Fibroblast of skin of back (primary cell): Measurements from ENCODE around the gene SMAD7. TPM values are rescaled to one million over a fixed set of nuclear protein-coding genes. Genes with fewer than 3 reads are reported as not detected.

Source experiments
- DNase-seq: peaks from one replicate; pipeline ENCODE4 v3.0.0-alpha.2; 2013
- polyA plus RNA-seq, 2 experiments: library from polyadenylated mRNA; unstranded; fragments of 120-200 nt; gene quantifications; one replicate each; pipeline ENCODE4 v1.2.1, GENCODE V29; 2013; ENCODE audit not compliant: insufficient read length in 2 of 2

Gene SMAD7, protein sequence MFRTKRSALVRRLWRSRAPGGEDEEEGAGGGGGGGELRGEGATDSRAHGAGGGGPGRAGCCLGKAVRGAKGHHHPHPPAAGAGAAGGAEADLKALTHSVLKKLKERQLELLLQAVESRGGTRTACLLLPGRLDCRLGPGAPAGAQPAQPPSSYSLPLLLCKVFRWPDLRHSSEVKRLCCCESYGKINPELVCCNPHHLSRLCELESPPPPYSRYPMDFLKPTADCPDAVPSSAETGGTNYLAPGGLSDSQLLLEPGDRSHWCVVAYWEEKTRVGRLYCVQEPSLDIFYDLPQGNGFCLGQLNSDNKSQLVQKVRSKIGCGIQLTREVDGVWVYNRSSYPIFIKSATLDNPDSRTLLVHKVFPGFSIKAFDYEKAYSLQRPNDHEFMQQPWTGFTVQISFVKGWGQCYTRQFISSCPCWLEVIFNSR
- polyA plus RNA-seq (2013, experiment 1 of 2; ENCODE audit: insufficient read length): 20.6 TPM
- 19.1 TPM for polyA plus RNA-seq (2013, experiment 2 of 2; ENCODE audit: insufficient read length)

DNA sequence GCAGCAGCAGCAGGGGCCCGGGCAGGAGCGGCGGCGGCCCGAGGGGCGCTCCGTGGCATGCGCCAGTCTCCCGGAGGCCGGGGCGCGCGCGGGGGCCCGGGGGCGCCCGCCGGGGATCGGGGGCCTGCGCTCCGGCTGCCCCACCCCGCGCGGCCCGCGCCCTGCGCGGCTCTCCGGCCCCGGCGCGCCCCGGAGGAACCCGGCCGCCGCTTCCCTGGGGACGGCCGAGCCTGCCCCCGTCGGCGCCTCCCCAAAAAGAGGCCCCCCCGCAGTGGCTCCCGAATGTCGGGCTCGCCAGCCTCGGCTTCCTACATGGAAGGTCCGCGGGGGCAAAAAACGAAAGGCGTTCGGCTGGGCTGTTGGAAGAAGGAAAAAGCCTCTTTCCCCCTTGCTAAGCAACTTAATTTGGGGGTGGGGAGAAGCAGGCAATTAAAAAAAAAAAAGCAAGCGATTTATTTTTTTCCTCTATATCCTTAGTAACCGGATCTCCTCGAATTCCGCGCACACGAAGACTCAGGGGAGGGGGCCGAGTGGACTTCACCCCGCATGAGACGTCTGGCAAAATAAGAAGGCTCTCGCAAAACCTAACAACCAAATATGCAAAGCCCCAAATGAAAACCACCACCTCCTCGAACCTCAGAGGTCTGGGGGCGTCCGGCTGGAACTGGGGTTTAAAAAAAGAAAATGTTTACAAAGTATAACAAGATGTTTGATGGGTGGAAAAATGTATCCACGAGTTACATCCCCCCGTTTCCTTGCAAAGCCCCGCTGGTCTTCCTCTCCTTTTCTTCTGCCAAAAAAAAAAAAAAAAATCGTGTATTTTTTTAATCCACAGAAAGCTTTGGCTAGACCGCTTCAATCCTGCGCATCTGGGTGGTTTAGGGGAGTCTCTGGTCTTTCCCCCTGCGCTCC, at the start of gene SMAD7:
TSS of gene SMAD7 (minus strand) at position 430 of the 912 bp plus-strand sequence. CDS start 541 bp downstream, outside the sequence.
- DNase-seq: peak; percentile 45

DNA sequence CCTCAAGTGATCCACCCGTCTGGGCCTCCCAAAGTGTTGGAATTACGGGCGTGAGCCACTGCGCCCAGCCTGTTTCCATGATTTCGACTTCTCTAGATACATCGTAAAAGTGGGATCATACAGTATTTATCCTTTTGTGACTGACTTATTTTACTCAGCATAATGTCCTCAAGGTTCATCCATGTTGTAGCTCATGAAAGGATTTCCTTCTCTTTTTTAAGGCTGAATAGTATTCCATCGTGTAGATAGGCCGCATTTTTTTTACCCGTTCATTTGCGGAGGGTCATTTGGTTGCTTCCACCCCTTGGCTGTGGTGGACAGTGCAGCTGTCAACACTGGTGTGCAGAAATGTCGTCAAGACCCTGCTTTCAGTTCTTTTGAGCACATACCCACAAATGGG, 48.8 kb upstream of the SMAD7 start:
- DNase-seq: no peak

DNA sequence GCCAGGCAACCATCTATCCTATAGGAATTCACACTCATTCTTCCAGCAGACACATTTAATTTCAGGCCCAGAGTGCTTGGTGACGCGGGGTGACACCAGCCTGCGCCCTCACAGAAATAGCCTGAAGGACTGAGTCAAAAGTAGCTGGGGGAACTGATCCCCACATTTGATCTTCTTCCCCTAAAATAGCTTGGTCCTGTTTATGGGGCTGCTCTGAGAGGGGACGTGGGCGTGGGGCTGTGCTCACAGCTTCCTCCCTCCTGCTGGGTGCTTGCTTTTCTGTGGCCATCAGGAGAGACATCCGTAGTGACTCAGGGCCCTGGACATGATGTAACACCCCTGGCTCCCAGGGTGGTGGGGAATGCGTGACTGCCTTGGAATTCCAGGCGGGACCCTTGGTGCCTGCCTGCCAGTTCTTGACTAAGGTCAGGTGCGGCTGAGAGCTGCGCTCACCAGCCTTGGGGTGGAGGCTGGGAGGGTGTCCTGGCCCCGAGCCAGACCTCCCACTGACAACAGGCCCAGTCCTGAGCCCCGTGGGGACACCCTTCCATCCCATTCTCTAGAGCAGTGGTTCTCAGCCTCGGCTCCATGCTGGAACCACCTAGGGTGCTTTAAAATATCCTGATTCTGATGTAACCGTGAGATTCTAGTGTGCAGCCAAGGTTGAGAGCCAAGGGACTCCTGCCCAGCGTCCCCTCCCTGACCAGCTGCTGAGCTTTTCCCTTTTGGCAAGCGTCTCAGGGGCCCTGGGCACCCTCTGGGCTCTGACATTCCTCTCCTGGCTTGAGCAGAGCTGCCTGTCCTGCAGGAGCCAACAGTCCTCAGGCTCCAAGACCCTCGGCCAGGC, 47.4 kb upstream of the SMAD7 start:
- peak; percentile 99 for DNase-seq

DNA sequence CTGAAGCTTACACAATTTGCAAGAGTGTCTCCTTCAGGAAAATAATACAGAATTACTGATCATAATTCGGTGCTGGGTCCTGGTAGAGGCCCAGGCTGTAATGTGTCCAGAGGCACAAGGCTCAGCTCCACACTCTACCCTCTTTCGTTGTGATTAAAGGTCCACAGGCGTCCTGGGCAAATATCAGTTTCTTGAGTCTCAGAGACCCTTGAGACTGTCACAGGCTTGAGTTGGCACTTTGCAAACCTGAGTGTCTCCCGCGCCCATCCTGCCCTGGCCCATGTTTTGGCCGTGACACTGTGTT, 46.9 kb upstream of the SMAD7 start:
- DNase-seq: no peak

DNA sequence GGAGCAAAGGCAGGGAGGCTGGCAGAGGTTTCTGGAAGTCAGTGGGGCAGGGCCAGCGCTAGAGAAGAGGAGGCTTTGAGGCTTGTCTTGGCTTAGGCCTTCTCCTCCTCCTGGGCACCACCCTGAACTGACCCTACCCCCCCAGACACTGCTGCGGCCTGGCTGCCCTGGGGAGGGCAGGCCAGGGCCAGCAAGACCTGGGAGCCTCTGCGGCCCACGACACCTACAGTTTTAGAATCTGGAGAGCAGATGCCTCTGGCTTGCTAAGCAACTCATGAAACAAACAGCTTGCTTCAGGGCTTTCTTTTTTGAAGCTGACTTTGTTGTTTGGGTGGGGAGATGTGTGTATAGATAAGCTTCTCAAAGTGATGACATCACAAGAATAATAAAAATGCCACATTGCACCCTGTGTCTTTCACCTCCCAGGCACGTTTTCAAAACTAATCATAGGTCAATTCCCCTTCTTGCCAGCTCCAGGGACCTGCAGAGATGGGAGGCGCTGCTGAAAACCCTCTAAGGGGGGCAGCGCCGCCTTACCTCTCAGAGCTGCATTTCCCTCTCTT, 46.2 kb upstream of the SMAD7 start:
- DNase-seq: peak; percentile 90

DNA sequence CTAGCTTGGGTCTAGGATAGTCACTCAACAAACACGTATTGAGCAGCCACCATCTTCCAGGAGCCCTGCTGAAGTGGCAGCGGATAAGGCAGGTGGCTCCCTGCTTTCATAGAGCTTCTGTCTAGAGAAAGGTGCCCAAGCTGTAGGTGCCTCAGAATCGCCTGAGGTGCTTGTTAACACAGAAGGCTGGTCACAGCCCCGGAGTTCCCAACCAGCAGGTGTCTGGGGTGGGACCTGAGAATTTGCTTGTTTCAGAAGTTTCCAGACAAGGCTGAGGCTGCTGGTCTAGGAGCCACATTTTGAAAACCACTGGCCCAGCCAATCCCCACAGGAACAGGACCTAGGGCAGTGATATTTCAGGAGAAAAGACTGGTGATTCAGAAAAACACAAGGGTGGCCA, 45.3 kb upstream of the SMAD7 start:
- no peak for DNase-seq

DNA sequence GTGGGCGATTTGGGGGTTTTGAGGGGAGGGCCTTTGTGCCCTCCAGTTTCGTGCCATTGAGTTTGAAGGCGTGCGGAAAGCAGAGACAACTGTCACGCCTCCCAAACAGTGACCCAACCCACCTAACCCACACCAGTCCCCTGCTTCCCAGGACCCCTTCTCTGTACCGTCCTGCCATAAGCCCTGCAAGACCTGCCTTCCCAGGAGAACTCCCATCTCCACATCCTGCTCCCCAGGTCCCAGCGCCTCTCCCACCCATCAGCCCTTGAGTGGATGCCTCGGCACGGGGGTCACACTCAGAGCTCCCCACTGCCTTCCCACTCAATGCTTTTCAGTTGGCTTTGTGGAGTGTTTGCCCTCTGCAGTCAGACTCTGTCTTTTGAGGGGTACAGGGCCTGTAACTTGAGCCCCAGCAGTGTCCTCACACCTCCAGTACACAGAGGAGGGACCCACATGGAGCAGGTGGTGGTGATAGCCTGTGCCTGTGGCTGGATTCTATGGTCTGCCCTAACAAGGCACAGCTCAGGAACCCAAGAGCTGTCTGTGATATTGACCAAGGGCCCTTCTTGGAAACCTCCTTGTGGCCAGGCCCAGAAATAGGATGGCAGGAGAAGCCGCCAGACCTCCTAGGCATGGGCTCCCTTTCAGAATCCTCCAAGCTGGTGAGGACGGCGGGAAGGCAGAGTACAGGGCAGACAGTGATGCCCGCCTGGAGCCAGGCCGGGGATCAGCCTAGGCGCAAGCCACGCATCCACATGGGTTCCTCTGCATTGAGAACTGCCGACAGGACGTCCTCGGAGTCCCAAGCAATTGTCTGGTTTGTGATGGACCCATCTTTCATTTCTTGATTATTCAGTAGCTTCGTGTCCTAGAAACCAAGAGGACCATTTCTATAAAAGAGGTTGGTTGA, 44.4 kb upstream of the SMAD7 start:
- DNase-seq: no peak

DNA sequence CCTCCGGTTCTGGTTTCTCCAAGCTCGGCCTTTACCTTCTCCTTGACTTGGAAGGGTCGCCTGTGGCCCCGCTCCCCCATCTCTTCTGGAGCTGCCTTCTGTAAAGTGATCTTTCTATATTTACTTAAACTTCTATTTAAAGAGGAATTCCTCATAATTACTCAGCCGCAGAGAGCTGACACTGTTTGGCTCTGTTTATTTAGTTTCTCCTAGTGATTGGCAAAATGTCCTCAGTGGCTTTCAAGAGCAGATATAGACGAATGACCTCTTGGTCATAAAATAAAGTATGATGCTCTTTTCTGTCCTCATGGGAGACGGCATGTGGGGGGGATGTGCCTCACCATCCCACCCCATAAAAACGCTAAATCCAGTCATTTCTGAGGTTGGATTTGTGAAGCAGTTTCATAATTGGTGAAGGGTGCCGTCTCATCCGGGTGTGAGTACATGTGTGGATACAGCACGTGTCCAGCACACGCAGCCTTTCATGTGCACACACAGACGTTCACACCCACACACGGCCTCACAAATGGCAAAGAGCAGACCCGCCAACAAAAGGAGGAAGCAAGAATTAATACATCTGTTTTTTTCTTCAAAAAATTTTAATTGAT, 43.4 kb upstream of the SMAD7 start:
- peak; percentile 86 for DNase-seq

DNA sequence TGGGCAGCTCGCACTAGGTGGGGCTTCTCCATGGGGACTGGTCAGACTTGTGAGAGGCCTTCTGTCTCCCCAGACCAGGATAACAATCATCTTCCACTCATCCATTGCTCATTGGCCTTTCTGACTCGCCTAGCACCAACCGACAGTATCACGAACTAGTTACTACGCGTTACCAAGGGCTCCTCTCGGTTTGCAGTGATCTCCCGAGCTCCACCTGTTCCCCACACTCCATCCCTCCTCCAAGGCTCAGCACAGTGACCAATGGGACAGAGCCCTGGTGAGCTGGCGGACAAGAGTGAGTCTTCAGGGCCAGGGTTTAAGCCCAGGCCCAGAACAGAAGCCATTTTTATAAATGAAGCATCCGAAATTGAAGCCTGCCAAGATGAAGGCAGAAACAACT, 42.8 kb upstream of the SMAD7 start:
- peak; percentile 41 for DNase-seq

DNA sequence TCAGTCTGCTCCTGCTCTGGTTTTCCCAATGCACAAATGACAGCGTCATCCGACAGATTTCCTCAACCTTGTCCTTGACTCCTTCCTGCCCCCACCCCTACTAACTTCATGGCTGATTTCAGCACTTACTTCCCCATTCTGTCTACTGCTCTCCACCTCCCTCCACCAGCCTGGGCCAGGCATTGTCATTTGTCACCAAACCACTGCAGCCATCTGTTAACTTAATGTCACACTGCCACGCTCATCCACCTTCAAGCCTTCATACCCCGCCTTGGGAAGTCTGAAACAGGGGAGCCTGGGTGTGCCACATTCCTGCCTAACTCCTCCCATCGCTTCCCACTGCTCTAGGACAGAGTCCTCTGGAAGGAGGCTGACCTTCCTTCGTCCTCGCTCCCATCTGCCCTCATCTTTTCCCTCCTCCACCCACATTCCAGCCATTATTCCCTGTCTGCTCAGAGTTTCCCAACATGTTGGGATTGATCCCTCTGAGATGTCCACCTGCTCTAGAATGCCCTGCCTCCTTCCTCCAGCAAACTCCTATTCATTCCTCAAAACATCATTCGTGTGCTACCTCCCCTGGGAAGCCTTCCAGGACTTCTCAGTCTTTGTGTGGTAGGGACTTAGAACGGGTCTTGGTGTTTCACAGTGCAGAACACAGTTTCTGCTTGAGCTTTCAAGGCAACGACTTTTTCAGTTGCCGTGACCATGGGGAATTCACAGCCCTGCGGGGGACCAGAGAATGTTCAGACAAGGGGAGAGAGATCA, 42.2 kb upstream of the SMAD7 start:
- no peak for DNase-seq

DNA sequence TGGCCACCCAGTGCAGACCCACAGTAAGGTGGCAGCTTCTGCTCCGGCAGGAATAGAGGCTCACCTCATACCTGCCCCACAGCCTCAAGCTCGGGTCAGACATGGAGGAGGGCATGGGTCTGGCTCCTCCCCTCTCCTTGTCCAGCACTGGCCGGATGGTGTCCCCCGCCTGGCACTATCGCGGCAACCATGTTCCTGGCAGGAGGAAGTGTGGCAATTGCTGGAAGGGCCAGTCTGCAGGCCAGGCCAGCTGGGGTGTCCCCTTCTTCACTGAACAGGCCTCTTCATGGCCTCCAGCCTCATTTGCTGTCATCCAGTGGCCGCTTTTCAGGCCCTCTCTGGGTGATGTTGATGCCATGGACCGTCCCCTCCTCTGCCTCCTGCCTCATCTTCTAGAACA, 41.4 kb upstream of the SMAD7 start:
- no peak for DNase-seq

DNA sequence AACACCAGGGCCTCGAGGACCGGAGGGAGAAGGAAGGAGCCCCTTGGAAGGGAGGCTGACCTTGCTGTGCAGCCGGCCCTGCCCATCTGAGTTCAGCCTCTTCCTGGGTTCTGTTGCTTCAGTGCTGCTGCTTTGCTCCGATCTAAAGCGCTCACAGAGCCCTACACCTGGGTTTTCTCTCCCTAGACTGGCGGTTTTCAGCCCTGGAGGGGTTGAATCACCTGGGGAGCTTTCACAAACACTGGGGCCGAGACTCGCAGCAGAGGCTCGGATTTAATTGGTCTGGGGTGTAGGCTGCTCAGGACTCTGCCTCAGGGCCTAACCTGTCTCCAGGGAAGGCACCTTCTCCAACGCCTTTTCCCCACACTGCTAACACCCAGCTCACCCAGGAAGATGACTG, 40.9 kb upstream of the SMAD7 start:
- DNase-seq: no peak

DNA sequence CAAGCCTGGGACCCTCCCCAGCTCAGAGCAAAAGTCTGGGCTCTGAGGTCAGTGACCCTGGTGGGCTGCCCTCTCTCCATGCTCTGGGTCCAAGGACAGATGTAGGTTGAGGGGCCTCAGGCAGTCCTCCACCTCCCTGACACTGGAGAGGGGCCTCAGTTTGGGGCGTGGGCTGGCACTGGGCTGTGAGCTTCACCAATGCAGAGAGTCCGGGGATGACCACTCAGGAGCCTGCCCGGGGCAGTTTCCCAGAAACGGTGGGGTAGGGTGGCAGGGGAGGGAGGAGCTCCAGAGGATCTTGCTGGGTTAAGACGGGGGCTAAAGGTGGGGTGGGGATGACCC, 40.5 kb upstream of the SMAD7 start:
- no peak for DNase-seq

DNA sequence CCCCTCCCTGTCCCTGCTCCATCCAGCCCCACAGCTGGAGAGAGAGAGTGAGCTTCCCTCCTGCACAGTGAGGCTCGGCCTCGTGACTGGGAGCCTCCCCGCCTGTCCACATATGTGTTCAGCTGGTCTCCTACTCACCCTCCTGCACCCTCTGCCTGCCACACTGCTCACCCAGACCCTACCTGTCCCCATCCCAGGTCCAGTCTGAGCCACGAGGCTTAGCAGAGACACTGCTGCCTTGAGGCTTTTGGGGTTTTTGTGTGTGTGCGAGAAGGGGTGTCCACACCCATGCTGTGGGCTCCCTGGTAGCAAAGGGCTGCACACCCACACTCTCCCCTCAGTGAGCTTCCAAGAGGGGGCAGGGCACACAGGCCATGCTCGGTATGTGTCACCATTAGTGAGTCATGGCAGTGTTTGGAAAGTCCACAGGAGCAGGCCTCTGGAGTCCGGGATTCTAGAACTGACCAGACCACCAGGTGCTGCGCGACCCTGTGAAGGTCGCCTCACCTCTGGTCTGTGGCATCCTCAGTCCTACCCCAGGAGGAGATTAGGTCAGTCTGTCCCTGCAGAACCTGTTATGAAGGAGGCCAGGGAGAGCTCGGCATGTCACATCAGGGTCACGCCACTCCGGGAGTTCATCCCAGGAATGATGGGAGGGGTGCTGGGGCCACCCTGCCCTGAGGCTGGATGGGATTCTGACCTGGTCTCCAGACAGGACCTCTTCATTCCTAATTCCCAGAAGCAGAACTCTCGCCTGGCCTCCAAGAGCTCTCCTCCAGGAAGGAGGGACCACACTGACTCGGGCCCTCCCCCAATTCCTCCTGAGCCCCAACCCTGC, 39.9 kb upstream of the SMAD7 start:
- peak; percentile 83 for DNase-seq

DNA sequence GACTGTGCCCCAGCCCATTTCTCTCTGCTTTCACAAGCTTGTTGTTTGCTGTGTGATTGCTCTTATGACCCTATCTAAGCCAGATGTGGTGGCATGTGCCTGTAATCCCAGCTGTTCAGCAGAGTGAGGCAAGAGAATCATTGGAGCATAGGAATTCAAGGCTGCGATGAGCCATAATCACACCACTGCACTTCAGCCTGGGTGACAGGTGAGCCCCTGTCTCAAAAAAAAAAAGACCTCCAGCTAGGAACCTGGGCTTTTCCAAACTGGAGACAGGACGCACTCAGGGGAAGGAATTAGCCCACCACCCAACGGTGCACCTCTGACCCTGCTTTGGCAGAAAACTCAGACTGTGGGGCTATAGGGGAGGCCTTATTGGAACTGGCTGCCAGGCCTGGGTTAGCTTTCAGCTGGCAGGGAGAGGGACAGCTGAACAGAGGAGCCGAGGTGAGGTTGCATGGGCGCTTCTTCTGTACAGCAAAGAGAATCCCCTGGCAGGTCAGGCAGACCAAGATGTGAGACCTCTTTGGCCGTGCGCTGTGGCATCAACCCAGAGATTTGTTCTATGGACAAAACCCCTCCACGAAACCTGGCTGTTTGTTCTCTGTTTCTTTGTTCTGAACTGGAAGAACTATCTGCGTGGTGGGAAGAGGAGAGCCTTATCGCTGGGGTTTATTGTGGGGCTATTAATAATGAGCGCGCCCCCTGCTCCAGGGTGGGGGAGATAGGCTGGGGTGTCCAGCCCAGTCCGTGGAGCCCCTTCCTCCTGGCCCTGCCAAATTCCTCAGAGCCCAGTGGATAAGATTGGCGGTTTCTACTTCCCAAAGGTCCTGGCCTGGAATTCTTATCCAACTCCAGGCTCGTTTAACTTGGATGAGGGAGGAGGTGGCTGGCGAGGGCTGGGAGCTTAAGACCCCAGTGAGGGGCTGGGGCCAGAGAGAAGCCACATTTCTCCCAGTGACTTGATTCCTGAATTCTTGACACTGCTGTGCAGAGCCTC, 38.8 kb upstream of the SMAD7 start:
- DNase-seq: no peak

DNA sequence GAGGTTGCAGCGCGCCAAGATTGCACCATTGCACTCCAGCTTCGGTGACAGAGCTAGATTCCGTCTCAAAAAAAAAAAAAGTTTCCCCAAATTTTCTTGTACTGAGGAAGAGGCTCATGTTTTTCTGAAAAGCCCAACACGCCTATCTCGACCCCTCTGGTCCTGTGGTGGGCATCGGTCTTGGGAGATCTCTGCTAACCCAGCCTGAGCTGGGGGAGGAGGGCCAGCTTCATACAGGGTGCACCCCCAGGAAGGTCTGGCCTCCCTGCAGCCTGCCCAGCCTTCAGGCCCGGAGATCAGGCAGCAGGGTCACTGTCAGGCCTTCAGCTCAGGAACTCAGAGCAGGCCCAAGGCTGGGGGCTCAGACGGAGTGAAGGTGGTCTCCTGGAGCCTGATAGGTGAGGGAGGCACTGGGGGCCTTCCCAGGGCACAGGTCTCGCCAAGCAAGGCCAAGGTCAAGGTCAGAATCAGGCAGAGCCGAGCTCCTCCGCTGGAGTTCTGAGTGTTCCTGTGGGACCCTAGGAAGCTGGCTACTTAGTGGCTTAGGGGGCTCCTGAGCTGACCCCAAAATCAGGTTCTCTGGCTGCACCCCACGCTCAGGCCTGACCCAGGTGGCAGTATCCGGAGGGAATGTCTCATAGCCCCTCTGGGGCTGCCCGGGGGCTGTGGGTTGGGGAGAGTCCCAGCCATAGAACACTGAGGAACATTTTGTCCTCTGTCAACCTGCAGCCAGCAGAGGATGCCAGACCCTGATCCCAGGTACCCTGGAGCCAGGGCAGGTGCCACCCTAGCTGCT, 37.9 kb upstream of the SMAD7 start:
- DNase-seq: no peak

DNA sequence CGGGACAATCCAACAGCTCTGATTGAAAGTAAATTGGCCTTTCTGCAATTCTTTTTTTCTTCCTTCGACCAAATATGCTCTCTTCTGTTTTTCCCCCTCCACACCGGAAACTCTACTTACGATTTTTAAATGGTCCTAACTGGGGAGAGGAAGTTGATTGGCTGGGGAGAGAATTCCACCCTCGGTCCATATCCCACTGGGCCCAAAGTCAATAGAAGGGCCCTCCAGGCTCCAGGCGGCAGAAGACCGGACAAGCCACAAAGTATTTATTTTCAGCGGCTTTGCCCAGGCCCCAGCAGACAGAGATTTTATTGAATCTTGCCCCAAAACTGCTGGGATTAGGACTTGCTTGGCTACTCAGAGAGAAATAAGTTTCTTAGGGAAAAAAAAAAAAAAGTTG, 37.1 kb upstream of the SMAD7 start:
- peak; percentile 36 for DNase-seq
